LNCAP (cell line): ENCODE data around the gene OR12D2.

ENCODE experiments used
- CTCF ChIP-seq: fragments of 450-650 bp; IDR thresholded peaks from 2 replicates; pipeline ENCODE4 v1.5.1; 2017; ENCODE audit warnings: mild to moderate bottlenecking

The OR12D2 gene

GRCh38 chr6:29436730-29437129 is 41.3 kb downstream of the OR12D2 start:
- peak; percentile 59 for TF ChIP-seq CTCF

GRCh38 chr6:29439006-29439405 is 43.6 kb downstream of the OR12D2 start, which contains the start of gene OR10C1:
Gene OR10C1 (plus strand): TSS chr6:29439306. CDS start chr6:29440016, 710 bp downstream.
- TF ChIP-seq CTCF, result no peak

GRCh38 chr6:29442719-29443118 is 47.3 kb downstream of the OR12D2 start:
- no peak for TF ChIP-seq CTCF
